Stimulated activated CD4-positive, alpha-beta T cell treated with anti-CD3 and anti-CD28 coated beads, TNF-alpha, amount 100 ng/mL, for 4 hours (primary cell): ENCODE results near the gene TBX15.

Source experiments
- DNase-seq, 3 experiments: peaks; one replicate each; pipeline ENCODE4 v3.0.0-alpha.2; 2020; ENCODE audit warnings: low read depth in 3 of 3

TBX15 gene

DNA sequence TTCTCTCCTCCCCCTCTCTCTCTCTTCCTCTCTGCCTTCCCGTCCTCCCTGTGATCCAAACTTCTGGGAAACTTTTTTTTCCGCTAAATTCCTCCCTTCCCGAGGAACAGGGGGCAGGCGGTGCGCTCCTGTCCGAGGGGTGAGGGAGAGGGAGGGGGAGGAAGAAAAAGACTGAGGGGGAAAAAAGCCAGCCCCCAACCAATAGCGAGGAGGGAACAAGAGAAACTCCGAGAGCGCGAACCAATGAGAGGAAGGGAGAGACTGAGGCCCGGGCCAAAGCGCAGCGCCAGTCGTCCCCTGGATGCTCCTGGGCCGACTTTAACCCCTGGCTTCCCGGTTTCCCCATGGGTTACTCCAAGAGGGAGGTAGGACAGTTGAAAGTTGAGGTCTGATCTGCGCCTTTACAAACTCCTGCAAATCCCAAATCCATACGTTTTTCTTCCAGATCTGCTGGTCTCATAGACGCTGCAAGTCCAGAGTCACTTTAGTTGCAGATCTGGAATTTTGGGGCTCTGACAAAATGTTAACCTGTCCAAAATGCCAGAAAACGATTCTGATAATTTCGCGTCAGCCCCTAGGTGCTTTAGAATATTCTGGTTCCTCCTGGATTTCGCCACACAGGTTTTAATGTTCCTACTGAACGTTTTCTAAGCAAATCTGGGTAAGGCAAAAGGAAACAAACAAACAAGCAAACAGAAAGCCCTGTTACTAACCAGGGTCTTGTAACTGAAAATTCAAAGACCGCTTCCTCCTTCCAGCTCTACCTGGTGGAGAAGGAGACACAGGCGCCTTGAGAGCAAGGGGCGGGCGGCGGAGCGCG lies at the start of gene TBX15:
Gene TBX15, minus strand, starts transcription at position 158 of the 820 bp plus-strand sequence. CDS start 548 bp downstream, outside the sequence.
- no peak for DNase-seq

GRCh38 chr1:119034359-119034758 lies 46.2 kb upstream of the TBX15 start:
- DNase-seq, result no peak

DNA sequence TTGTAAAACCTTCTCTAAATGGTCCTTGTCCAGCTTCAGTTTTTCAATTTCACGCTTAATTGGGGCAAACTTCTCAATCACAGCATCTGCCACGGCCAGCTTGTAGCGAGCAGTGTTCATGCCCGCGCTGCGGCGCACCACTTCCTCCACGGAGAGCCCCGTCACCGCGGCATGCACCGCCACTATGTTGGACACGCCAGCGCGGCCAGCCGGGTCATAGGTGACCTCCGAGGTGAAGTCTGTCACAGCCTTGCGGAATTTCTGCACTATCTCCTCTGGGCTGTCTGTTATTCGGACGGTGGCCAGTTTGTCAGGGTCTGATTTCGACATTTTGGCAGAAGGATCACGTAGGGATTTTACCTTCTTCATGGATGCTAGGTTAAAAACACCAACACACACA lies 44.8 kb upstream of the TBX15 start:
- DNase-seq, result no peak

- no peak for DNase-seq
Observed at GRCh38 chr1:119027759-119028158, 39.6 kb upstream of the TBX15 start.

DNA sequence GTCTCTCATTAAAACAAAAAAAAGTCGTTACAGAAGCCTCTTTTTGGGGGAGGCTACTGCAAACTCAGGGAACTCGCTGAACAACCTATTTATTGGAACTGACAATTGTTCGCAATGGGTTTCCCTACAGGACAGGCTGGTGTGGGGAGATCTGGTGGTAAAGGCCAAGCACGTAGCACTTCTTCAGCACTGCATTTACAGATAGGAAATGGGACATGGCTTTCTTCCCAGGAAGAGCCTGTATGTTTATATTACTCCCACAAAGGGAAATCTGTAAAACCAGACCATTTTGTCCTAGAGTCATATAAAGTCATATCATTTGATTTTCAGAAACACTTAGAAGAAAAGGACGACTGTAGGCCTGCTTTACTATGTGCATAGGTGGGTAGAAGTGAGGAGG lies 38.8 kb upstream of the TBX15 start:
- DNase-seq, result no peak

DNA sequence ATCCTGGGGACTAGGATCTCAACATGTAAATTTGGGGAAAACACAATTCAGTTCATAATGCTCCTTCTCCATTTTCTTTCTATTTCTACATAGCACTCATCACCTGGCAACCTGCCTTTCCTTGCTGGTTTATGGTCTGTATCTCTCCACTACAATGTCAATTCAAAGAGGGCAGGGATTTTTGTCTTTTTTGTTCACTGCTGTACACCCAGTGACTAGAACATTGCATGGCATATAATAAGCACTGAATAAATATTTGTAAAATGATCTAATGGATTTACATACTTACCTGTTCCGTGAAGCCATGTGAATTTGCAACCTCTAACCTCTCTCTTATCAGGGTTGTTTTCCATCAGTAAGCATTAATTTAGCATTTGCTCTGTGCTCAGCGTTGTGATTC lies 27.4 kb upstream of the TBX15 start:
- DNase-seq, result no peak

DNA sequence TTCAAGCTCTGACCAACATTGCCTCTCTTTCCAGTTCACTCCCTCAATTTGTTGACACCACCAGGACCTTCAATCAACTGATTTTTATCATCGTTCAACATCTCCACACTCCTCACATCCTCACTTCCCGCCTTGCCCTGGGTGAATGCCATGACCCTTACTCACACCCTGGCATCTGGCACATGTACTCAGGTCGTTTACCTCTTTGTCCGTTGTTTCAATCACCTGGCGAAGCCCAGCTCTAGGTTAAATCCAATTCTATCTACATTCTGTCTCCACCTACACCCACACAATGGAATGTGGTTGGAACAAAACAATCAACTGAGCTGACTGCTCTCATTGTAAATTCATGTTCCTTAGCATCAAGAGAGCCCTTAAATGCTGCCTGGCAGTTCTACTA lies 24.2 kb upstream of the TBX15 start:
- no peak for DNase-seq

GRCh38 chr1:119011706-119012105 lies 23.6 kb upstream of the TBX15 start:
- no peak for DNase-seq

GRCh38 chr1:119011116-119011515 lies 23.0 kb upstream of the TBX15 start:
- DNase-seq, result no peak

DNA sequence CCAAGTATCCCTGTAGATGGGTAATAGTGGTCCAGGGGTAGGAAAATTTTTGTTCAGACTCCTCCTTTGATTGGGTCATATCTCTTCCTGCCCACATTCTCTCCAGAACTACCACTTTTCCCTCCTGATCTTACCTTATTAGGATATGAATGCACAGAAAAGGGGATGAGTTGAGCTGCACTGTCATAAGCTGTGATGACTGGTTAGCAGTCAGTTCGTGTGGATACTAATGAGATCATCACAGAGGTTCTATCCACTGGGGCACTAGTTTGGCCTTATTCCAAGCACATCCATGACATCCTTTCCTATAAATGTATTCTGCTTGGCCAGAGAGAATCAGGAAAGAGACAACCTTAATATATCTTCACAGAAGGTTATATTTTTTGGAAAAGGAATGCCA lies 22.1 kb upstream of the TBX15 start:
- DNase-seq, result no peak

- DNase-seq, result no peak
Observed at GRCh38 chr1:119009312-119009655, 21.1 kb upstream of the TBX15 start.

GRCh38 chr1:119008483-119009311 lies 20.6 kb upstream of the TBX15 start:
- no peak for DNase-seq

DNA sequence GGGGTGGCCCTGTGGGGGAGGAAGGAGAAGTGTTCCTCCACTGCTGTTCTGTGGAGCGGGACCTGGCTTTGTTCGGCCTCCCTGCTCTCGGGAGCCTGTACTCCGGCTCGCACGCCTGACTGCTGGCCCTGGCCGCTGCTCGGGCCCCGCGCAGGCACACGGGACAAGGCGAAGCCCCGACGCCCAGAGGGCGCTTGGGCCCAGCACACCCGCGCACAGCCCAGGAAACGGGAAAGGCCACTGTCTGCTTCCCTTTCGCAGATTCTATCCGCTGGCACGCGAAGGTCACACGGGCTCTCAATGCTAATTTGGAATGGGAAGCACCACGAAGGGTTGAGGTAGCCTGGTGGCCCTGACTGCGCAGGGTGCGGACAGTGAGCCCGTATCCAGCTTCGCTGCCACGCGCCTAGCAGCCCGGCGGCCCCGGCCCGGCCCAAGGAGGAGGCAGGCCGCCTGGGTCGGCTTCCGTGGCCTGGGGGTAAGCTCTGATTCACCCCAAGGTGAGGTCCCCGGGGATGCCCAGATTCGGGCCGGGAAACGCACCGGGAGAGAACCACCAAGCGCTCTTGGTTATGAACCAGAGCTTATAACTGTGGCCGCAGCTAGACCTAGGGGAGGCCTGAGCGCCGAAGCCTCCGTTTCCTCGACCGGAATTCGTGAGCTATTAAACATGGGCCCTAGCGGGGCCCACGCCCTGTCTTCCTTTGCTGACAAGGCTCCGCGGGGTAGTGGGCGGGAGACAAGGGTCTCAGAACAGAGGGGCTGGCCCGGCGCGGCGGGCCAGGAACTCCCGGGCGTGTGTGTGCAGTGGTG lies 19.7 kb upstream of the TBX15 start:
- DNase-seq, result no peak

- no peak for DNase-seq
Observed at GRCh38 chr1:119007339-119007669, 19.2 kb upstream of the TBX15 start.

DNA sequence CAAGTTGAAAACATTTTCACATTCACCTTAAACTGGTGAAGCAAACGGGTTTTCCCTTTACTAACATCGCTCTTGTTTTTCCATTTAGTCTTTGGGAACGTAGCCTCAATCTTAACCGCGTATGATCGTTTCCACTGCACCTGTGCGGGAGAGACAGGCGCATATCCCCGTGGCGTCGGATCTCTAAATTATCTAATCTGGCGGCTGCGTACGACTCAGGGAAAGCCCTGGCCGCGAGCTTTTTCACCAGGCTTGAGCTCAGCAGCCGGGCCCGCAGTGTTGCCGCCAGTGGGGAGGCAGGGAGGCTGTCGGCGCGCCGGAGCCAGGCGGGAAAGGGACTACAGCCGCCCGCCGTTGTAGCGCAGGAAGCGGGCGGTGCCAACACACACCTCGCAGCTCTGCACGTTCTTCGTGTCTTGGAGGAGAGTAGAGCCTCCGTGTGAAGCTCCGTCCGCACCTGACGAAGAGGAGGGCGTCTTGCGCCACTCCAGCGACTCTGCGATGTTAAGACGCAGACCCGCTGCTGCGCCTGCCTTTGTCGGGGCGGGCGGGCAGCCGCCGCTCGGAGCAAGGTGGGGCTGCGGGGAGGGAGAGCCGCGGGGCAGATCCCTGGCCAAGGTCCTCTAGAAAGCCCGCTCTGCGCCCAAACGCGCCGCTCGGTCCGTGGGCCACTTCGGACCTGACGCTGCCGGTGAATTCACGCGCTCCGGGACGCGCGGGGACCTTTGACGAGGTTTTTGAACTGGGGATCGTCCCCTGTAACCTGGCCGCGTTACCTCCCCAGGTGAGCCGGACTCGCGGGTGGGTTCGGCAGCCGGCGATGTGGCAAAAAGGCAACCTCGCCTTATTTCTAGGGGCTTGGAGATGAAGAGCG lies 18.5 kb upstream of the TBX15 start:
- DNase-seq, result no peak

DNA sequence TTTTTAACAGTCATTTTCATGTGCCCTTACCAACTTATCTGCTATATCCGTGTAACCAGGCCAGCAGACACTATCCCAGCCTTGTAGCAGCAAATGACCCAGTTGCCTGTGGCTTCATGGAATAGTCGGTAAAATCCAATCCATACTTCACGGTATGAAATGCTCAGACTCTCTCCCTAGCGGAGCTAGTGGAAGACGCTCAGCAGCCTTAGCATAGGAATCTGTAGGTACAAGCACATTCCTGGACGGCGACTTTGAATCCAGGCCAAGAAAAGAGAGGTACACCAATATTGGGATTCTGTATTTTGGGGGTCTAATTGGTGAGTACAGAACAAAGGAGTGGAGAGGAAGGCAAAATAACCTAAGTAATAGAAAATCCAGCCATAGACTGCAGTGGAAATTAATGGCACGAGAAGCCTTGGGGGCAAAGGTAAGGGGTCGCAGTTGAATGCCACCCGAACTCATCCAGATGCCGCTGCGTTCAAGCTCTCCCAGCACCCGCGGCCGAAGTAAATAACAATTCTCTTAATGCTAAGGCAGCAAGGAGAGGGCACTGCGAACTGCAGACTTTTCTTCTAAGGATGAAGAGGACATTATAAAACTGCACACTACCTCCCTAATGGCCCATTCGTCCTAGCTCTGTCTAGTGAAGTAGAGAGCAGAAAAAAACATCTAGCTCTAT lies 17.7 kb upstream of the TBX15 start:
- no peak for DNase-seq

DNA sequence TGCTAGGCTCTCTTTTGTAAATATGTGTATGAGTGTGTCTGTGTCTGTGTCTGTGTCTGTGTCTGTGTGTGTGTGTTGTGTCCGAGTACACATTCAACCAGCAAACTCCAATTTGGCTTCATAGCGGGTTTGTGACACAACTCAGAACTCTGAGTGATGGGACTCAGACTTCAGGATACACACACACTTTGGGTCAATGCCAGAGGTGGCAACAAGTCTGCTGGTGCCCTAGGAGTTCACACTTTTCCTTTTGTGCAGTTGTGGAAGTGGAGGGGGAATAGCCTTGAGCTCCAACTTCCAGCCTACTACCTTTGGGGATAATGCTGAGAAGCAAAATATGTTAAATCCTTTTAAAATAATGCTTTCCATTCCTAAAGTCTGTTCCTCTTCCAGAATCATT lies 16.6 kb upstream of the TBX15 start:
- no peak for DNase-seq

GRCh38 chr1:119004129-119004527 lies 16.0 kb upstream of the TBX15 start:
- DNase-seq, result no peak

DNA sequence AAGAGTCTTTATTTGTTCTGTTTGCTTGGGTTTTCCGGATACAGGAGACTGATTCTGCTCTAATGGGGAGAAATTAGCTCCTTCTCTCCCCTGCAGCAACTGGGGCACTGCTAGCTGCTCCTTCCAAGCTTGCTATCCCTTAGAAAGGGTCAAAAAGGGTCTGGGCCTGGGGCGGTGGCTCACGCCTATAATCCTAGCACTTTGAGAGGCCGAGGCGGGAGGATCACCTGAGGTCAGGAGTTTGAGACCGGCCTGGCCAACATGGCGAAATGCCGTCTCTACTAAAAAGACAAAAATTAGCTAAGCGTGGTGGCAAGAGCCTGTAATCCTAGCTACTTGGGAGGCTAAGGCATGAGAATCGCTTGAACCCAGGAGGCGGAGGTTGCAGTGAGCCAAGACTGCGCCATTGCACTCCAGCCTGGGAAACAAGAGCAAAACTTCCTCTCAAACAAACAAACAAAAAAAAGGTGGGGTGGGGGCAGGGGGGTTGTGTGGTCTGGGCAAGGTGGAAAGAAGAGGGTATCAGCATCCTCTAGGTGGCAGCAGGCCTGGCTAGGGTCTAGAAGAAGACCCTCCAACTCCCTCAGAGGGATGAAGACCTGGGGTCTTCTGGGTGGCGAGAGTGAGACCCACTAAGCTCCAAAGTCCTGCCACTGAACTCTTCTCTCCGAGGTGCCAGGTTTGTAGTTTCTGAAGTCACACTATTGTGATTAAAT lies 15.4 kb upstream of the TBX15 start:
- DNase-seq, result no peak

- no peak for DNase-seq
Observed at GRCh38 chr1:119002028-119002686, 14.0 kb upstream of the TBX15 start.
